Neuronal stem cell (in vitro differentiated cells): Measurements from ENCODE around the gene YTHDF1.

ENCODE experiments used
- DNase-seq: peaks from one replicate; pipeline ENCODE4 v3.0.0-alpha.2; 2013; ENCODE audit warnings: low spot score
- H2AFZ ChIP-seq: one replicate; pipeline ENCODE4 v1.6.1; 2013; ENCODE audit warnings: mild to moderate bottlenecking, low read length, inconsistent platforms
- H2AK5ac ChIP-seq: 2 replicates; pipeline ENCODE4 v1.6.1; 2013; ENCODE audit warnings: low read depth, mild to moderate bottlenecking, inconsistent platforms, low read length, moderate library complexity, mixed read lengths
- H2BK120ac ChIP-seq: 2 replicates; pipeline ENCODE4 v1.6.1; 2013; ENCODE audit warnings: low read depth, mild to moderate bottlenecking, inconsistent platforms, low read length, moderate library complexity, mixed read lengths
- H2BK12ac ChIP-seq: one replicate; pipeline ENCODE4 v1.6.1; 2013; ENCODE audit warnings: low read length, inconsistent platforms
- H2BK15ac ChIP-seq: 2 replicates; pipeline ENCODE4 v1.6.1; 2013; ENCODE audit warnings: mild to moderate bottlenecking, low read length, inconsistent platforms, mixed read lengths
- H2BK5ac ChIP-seq: one replicate; pipeline ENCODE4 v1.6.1; 2013; ENCODE audit warnings: inconsistent platforms, mild to moderate bottlenecking, low read length, moderate library complexity
- H3K14ac ChIP-seq: one replicate; pipeline ENCODE4 v1.6.1; 2013; ENCODE audit warnings: low read length, inconsistent platforms
- H3K18ac ChIP-seq: 2 replicates; pipeline ENCODE4 v1.6.1; 2013; ENCODE audit warnings: low read length, inconsistent platforms
- H3K23ac ChIP-seq: 2 replicates; pipeline ENCODE4 v1.6.1; 2013; ENCODE audit warnings: low read depth, mild to moderate bottlenecking, mixed read lengths, low read length, inconsistent platforms; ENCODE audit not compliant: poor library complexity
- H3K27ac ChIP-seq: replicated peaks from 3 replicates; pipeline ENCODE4 v1.5.1; 2013; ENCODE audit warnings: low read length, inconsistent platforms
- H3K27me3 ChIP-seq, 3 experiments: 2 replicates each; pipeline ENCODE4 v1.6.1; 2013; ENCODE audit warnings: low read length in 3 of 3, mild to moderate bottlenecking in 2 of 3, inconsistent platforms in 1 of 3, low read depth in 1 of 3, mixed read lengths in 1 of 3, moderate library complexity in 1 of 3; ENCODE audit not compliant: control insufficient read depth in 3 of 3, insufficient read depth in 3 of 3
- H3K36me3 ChIP-seq, 2 donors: replicated peaks in 1 of 2; 2 replicates each; pipeline ENCODE4 v1.6.1; 2013; ENCODE audit warnings: low read length in 2 of 2; ENCODE audit not compliant: control insufficient read depth in 2 of 2, insufficient read depth in 2 of 2
- H3K4ac ChIP-seq: 2 replicates; pipeline ENCODE4 v1.6.1; 2013; ENCODE audit warnings: inconsistent platforms, mild to moderate bottlenecking, low read length, moderate library complexity
- H3K4me1 ChIP-seq, 2 donors: 1 replicate in 1 of 2; 2 replicates in 1 of 2; pipeline ENCODE4 v1.6.1; 2013; ENCODE audit warnings: low read length in 2 of 2, low read depth in 1 of 2; ENCODE audit not compliant: control insufficient read depth in 2 of 2, insufficient read depth in 1 of 2
- H3K4me2 ChIP-seq: one replicate; pipeline ENCODE4 v1.6.1; 2013; ENCODE audit warnings: mild to moderate bottlenecking, low read length, inconsistent platforms; ENCODE audit not compliant: insufficient read depth, poor library complexity, severe bottlenecking
- H3K4me3 ChIP-seq, 2 donors: 2 replicates each; pipeline ENCODE4 v1.5.1; 2013; ENCODE audit warnings: low read length in 2 of 2, mild to moderate bottlenecking in 2 of 2, inconsistent platforms in 1 of 2, moderate library complexity in 1 of 2
- H3K79me1 ChIP-seq: one replicate; pipeline ENCODE4 v1.6.1; 2013; ENCODE audit warnings: low read depth, mild to moderate bottlenecking, inconsistent platforms, low read length, moderate library complexity
- H3K9ac ChIP-seq: one replicate; pipeline ENCODE4 v1.6.1; 2013; ENCODE audit warnings: mild to moderate bottlenecking, low read depth, low read length, inconsistent platforms; ENCODE audit not compliant: poor library complexity
- H3K9me3 ChIP-seq, 2 donors: replicated peaks in 1 of 2; 2 replicates each; pipeline versions ENCODE3 to v1.6.1; 2013; ENCODE audit warnings: low read length in 2 of 2, mild to moderate bottlenecking in 2 of 2, inconsistent platforms in 1 of 2, low read depth in 1 of 2, mixed read lengths in 1 of 2, moderate library complexity in 1 of 2; ENCODE audit not compliant: control insufficient read depth in 2 of 2, insufficient read depth in 1 of 2
- H4K8ac ChIP-seq: one replicate; pipeline ENCODE4 v1.6.1; 2013; ENCODE audit warnings: low read depth, mild to moderate bottlenecking, inconsistent platforms, low read length, moderate library complexity
- H4K91ac ChIP-seq: one replicate; pipeline ENCODE4 v1.6.1; 2013; ENCODE audit warnings: low read length, low read depth, mild to moderate bottlenecking, inconsistent platforms; ENCODE audit not compliant: poor library complexity
- WGBS, 2 donors: extraction: QIAGEN DNeasy Blood & Tissue Kit; methylation state at CpG; one replicate each; pipeline ENCODE4 v1.1.7; 2013; ENCODE audit warnings: missing lambda C conversion rate in 2 of 2, mixed read lengths in 1 of 2; ENCODE audit not compliant: insufficient read length in 2 of 2, insufficient replicate concordance in 1 of 2; ENCODE audit errors: extremely low coverage in 2 of 2; 5-methylcytosine and 5-hydroxymethylcytosine counted together

Gene YTHDF1

DNA sequence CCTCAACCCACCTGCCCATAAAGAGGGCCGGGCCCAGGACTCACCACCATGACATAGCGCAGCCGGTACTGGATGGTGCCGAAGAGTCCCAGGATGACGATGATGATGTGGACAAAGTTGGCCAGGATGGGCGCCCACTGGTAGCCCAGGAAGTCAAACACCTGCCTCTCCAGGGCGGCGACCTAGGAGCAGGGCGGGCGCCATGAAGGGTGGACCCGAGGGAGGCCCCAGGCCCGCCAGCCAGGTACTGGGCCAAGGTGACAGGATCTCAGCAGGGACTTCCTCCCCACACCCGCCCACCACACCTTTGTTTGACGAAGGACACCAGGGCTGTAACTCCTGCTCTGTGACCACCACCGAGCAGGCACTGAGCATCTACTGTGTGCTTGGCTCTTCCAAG is 34.0 kb upstream of the YTHDF1 start:
- H2BK5ac ChIP-seq: no peak overlapping the region
- peak overlapping the region; percentile 48 for H3K18ac ChIP-seq
- H2BK12ac ChIP-seq: no peak overlapping the region
- no peak overlapping the region for H4K91ac ChIP-seq
- no peak overlapping the region for H3K14ac ChIP-seq
- H3K27me3 ChIP-seq: no peaks in the 10 kb centered on the region
- peaks cover 27 to 34% of the 10 kb centered on the region in 2 donors for H3K4me1 ChIP-seq
- H3K9me3 ChIP-seq: no peaks in the 10 kb centered on the region
- H2AFZ ChIP-seq: no peak overlapping the region
- H3K79me1 ChIP-seq: peaks cover 17% of the 10 kb centered on the region
- H3K4me2 ChIP-seq: peak overlapping the region; percentile 11
- no peak overlapping the region for H2BK120ac ChIP-seq
- peak overlapping the region; percentile 43 for H4K8ac ChIP-seq
- H3K23ac ChIP-seq: no peak overlapping the region
- no CpG with 5 or more reads among the region's 15 CpGs for WGBS, 2 donors
- no peak overlapping the region for H3K9ac ChIP-seq
- H3K27ac ChIP-seq: no peak overlapping the region
- no peak for DNase-seq
- H2AK5ac ChIP-seq: peak overlapping the region; percentile 70
- H2BK15ac ChIP-seq: no peak overlapping the region
- no peak overlapping the region for H3K4me3 ChIP-seq
- H3K4ac ChIP-seq: no peak overlapping the region
- peaks cover 2 to 21% of the 10 kb centered on the region in 2 donors for H3K36me3 ChIP-seq

- peaks cover 24 to 33% of the 10 kb centered on the region in 2 donors for H3K4me1 ChIP-seq
- WGBS, 2 donors: no CpG with 5 or more reads among the region's 25 CpGs
Observed at GRCh38 chr20:63248835-63249591, 33.1 kb upstream of the YTHDF1 start.

GRCh38 chr20:63247671-63248228 is 31.8 kb upstream of the YTHDF1 start:
- Histone ChIP-seq H3K27ac (no peak overlapping the region), H2BK120ac (no peak overlapping the region), H3K27me3 (no peaks in the 10 kb centered on the region), H2BK12ac (peak overlapping the region; percentile 84), H2BK15ac (no peak overlapping the region), H3K79me1 (peaks cover 15% of the 10 kb centered on the region), H3K9me3 (no peaks in the 10 kb centered on the region), H3K18ac (peak overlapping the region; percentile 71), H3K23ac (peak overlapping the region; percentile 73), H3K4ac (peak overlapping the region; percentile 23), H3K14ac (peak overlapping the region; percentile 94), H3K4me2 (no peak overlapping the region), H3K36me3 (peaks cover 2 to 21% of the 10 kb centered on the region in 2 donors), H3K4me1 (peaks cover 19 to 30% of the 10 kb centered on the region in 2 donors), H2BK5ac (peak overlapping the region; percentile 53), H3K4me3 (no peak overlapping the region), H2AFZ (no peak overlapping the region), H4K91ac (peak overlapping the region; percentile 85), H4K8ac (peak overlapping the region; percentile 92), H3K9ac (peak overlapping the region; percentile 70), H2AK5ac (no peak overlapping the region)
- no peak for DNase-seq
- no CpG with 5 or more reads among the region's 24 CpGs for WGBS, 2 donors

More at GRCh38 chr20:63248835-63249591, 33.1 kb upstream of the YTHDF1 start:
- no peak for DNase-seq
- Histone ChIP-seq H3K4me2 (no peak overlapping the region), H3K9ac (no peak overlapping the region), H3K27ac (no peak overlapping the region), H4K8ac (no peak overlapping the region), H2BK5ac (no peak overlapping the region), H3K36me3 (peaks cover 2 to 21% of the 10 kb centered on the region in 2 donors), H3K23ac (peak overlapping the region; percentile 73), H3K9me3 (no peaks in the 10 kb centered on the region), H3K14ac (no peak overlapping the region), H2AK5ac (no peak overlapping the region), H2AFZ (no peak overlapping the region), H3K4me3 (no peak overlapping the region), H3K27me3 (no peaks in the 10 kb centered on the region), H3K18ac (no peak overlapping the region), H3K79me1 (peaks cover 17% of the 10 kb centered on the region), H2BK120ac (no peak overlapping the region), H4K91ac (no peak overlapping the region), H2BK15ac (no peak overlapping the region), H3K4ac (no peak overlapping the region), H2BK12ac (no peak overlapping the region)
